K562 (cell line): Measurements from ENCODE around the gene EFHC1. TPM values are rescaled to one million over a fixed set of nuclear protein-coding genes. Genes with fewer than 3 reads are reported as not detected.

Experiments
- ATAC-seq: fragments of 200-7000 bp; cut with Tn5 transposase; 3 replicates; pipeline ENCODE4 v1.9.1; 2020; ENCODE audit warnings: moderate library complexity
- BruUV-seq: library from RNA; stranded (reverse); fragments of 400-500 nt; replicated peaks from 2 replicates; lab custom pipeline; 2021; lab: Mats Ljungman, UMichigan
- CTCF ChIA-PET: fragments of 300-600 bp; formaldehyde crosslinking; extraction: SDS; loops from one replicate; lab custom pipeline; 2021; ENCODE audit warnings: low intra/inter-chr PET ratio; lab: Yijun Ruan, JAX
- POLR2A ChIA-PET: fragments of 300-600, 350-650 bp; sonication (Branson Sonifier 250); formaldehyde crosslinking; extraction: SDS; loops from one replicate; lab custom pipeline; 2021; ENCODE audit warnings: antibody characterized with exemption, inconsistent platforms; lab: Yijun Ruan, JAX
- DNase-seq, 4 experiments: peaks; one replicate each; pipeline versions ENCODE4 v3.0.0 to v3.0.0-alpha.2; 2011 to 2018; ENCODE audit warnings: low spot score in 3 of 4, mixed read lengths in 3 of 4; ENCODE audit errors: extremely low read depth in 1 of 4
- FAIRE-seq: peaks from 2 replicates; lab custom pipeline; 2011; peaks lifted over from hg19 to GRCh38; lab: Jason Lieb, UNC
- H2AFZ ChIP-seq: 2 replicates; pipeline ENCODE4 v1.6.0; 2011; ENCODE audit warnings: low read depth, low read length, control low read depth, inconsistent platforms
- H3K27ac ChIP-seq: fragments of 200-600 bp; 3 replicates; pipeline ENCODE4 v1.8.0; 2011; ENCODE audit warnings: low read depth, mild to moderate bottlenecking, control low read depth, inconsistent platforms, low read length, moderate library complexity, mixed read lengths; ENCODE audit errors: extremely low read depth
- H3K27me3 ChIP-seq, 2 experiments: fragments of 300-600 bp in 1 of 2; 2 replicates in 1 of 2; 3 replicates in 1 of 2; pipeline versions ENCODE4 v1.6.0 to v1.8.0; 2011; ENCODE audit warnings: inconsistent platforms in 2 of 2, low read length in 2 of 2, mild to moderate bottlenecking in 1 of 2, mixed read lengths in 1 of 2, moderate library complexity in 1 of 2; ENCODE audit not compliant: control insufficient read depth in 2 of 2, insufficient read depth in 2 of 2
- H3K36me3 ChIP-seq: fragments of 300-600 bp; 3 replicates; pipeline ENCODE4 v1.8.0; 2011; ENCODE audit warnings: mild to moderate bottlenecking, low read length, inconsistent platforms; ENCODE audit not compliant: control insufficient read depth, insufficient read depth
- H3K4me1 ChIP-seq, 2 experiments: fragments of 200-600 bp in 1 of 2; replicated peaks in 1 of 2; 2 replicates in 1 of 2; 3 replicates in 1 of 2; pipeline versions ENCODE4 v1.5.1 to v1.8.0; 2011; ENCODE audit warnings: inconsistent platforms in 2 of 2, low read length in 2 of 2, mild to moderate bottlenecking in 1 of 2, mixed read lengths in 1 of 2, moderate library complexity in 1 of 2; ENCODE audit not compliant: control insufficient read depth in 2 of 2, insufficient read depth in 2 of 2
- H3K4me2 ChIP-seq: 2 replicates; pipeline ENCODE4 v1.6.1; 2011; ENCODE audit warnings: low read length, control low read depth, inconsistent platforms, mixed read lengths; ENCODE audit not compliant: insufficient read depth
- H3K4me3 ChIP-seq: fragments of 200-600 bp; sonication (generic), shearing (Covaris generic); 2 replicates; pipeline ENCODE4 v1.5.1; 2016; ENCODE audit warnings: control low read depth, inconsistent platforms
- H3K79me2 ChIP-seq: fragments of 200-600 bp; 3 replicates; pipeline ENCODE4 v1.8.0; 2011; ENCODE audit warnings: low read length, inconsistent platforms; ENCODE audit not compliant: control insufficient read depth, insufficient read depth
- H3K9ac ChIP-seq, 2 experiments: 2 replicates each; pipeline versions ENCODE4 v1.6.0 to v1.6.1; 2011; ENCODE audit warnings: low read depth in 2 of 2, low read length in 2 of 2, control low read depth in 1 of 2, inconsistent platforms in 1 of 2, mild to moderate bottlenecking in 1 of 2, mixed read lengths in 1 of 2; ENCODE audit not compliant: insufficient read depth in 1 of 2
- H3K9me1 ChIP-seq: one replicate; pipeline ENCODE4 v1.6.0; 2011; ENCODE audit warnings: inconsistent platforms, mild to moderate bottlenecking, low read length, moderate library complexity; ENCODE audit not compliant: control insufficient read depth, insufficient read depth
- H3K9me3 ChIP-seq: replicated peaks from 2 replicates; pipeline ENCODE4 v1.5.1; 2011; ENCODE audit warnings: low read depth, low read length, inconsistent platforms; ENCODE audit not compliant: control insufficient read depth, insufficient read depth
- H4K20me1 ChIP-seq: replicated peaks from 2 replicates; pipeline ENCODE4 v1.6.1; 2011; ENCODE audit warnings: low read length, inconsistent platforms, mixed read lengths; ENCODE audit not compliant: control insufficient read depth, insufficient read depth
- C11orf30 ChIP-seq: fragments of 450-650 bp; IDR thresholded peaks from 2 replicates; pipeline ENCODE4 v1.6.1; 2016; ENCODE audit warnings: low read depth, mild to moderate bottlenecking
- MAFF ChIP-seq: IDR thresholded peaks from 2 replicates; pipeline ENCODE4 v1.6.1; 2012; ENCODE audit warnings: low read length, improper control_type of control experiment
- MAFG ChIP-seq: fragments of 450-650 bp; conservative IDR thresholded peaks from 2 replicates; pipeline ENCODE4 v1.6.1; 2016; ENCODE audit warnings: missing genetic modification characterization, missing compliant biosample characterization
- MAFK ChIP-seq: IDR thresholded peaks from 2 replicates; pipeline ENCODE4 v1.6.1; 2011; ENCODE audit warnings: low read length, improper control_type of control experiment
- RBM15 ChIP-seq: fragments of 200-400 bp; formaldehyde crosslinking; IDR thresholded peaks from 2 replicates; pipeline ENCODE4 v1.6.1; 2018; ENCODE audit warnings: mild to moderate bottlenecking, low read length, moderate library complexity; ENCODE audit not compliant: insufficient read depth
- SP2 ChIP-seq: IDR thresholded peaks from 2 replicates; pipeline ENCODE4 v1.6.1; 2011; ENCODE audit warnings: mild to moderate bottlenecking, low read depth, low read length, moderate library complexity; ENCODE audit not compliant: poor library complexity, severe bottlenecking; ENCODE audit errors: extremely low read depth
- SRSF9 ChIP-seq: fragments of 200-400 bp; formaldehyde crosslinking; IDR thresholded peaks from 2 replicates; pipeline ENCODE4 v1.6.1; 2017; ENCODE audit warnings: low read depth, low read length, borderline replicate concordance
- ZNF316 ChIP-seq: fragments of 450-650 bp; IDR thresholded peaks from 2 replicates; pipeline ENCODE4 v1.6.1; 2016
- WGBS: fragments of 100-300 bp; shearing (Covaris generic); methylation state at CpG from one replicate; pipeline ENCODE4 v1.1.6; 2016; ENCODE audit warnings: low coverage, mixed read lengths; ENCODE audit not compliant: insufficient coverage; ENCODE audit errors: missing lambda C conversion rate; 5-methylcytosine and 5-hydroxymethylcytosine counted together
- in situ Hi-C: fragments of 300-500 bp; cut with MboI; formaldehyde crosslinking; loops from 4 replicates; pipeline ENCODE4 v1.15.0; 2018; ENCODE audit warnings: inconsistent platforms, mixed read lengths
- intact Hi-C: fragments of 100-400 bp; cut with micrococcal nuclease; formaldehyde crosslinking; loops from 2 replicates; pipeline ENCODE4 v1.14.2; 2022
- polyA plus RNA-seq, 8 experiments: library from polyadenylated mRNA; depleted of rRNA in 4 of 8; stranded (reverse) in 5 of 8; unstranded in 3 of 8; fragments of >200 nt; fragmentation: Nextera tagmentation in 2 of 8; fragmentation: Illumina TruSeq in 1 of 8; extraction: Ambion mirVana in 2 of 8; extraction: Trizol in 1 of 8; gene quantifications; 2 replicates each; pipeline versions ENCODE4 v1.2.1 to v1.2.3, GENCODE V29; 2011 to 2014; ENCODE audit warnings: inconsistent platforms in 1 of 8, missing spikeins in 1 of 8
- total RNA-seq, 7 experiments: library from RNA; depleted of rRNA in 6 of 7; stranded (reverse); fragments of >200 nt in 6 of 7; fragmentation: Illumina TruSeq in 2 of 7; extraction: Trizol in 2 of 7; gene quantifications; 2 replicates each; pipeline versions ENCODE4 v1.2.1 to v1.2.3, GENCODE V29; 2011 to 2021; ENCODE audit warnings: low replicate concordance in 1 of 7

Gene EFHC1
- total and polyA plus RNA-seq, 9 of the 15 experiments (the other 6 are each of a cell fraction or from before 2014, with no cell fraction given), result 9.5 to 31.0 (median 14.9) TPM

- Histone ChIP-seq H3K4me1 (peaks cover 13 to 35% of the 10 kb centered on the region in 2 experiments), H3K4me3 (no peak overlapping the region), H3K4me2 (no peak overlapping the region), H3K27me3 (no peaks in the 10 kb centered on the region), H4K20me1 (no peaks in the 10 kb centered on the region), H3K27ac (no peak overlapping the region), H3K79me2 (peaks cover 4% of the 10 kb centered on the region; the same call in 1 of the 3 replicates), H2AFZ (no peak overlapping the region), H3K9me1 (no peaks in the 10 kb centered on the region), H3K9me3 (no peaks in the 10 kb centered on the region), H3K36me3 (no peaks in the 10 kb centered on the region; the same call in 2 of the 3 replicates), H3K9ac (no peak overlapping the region)
- ATAC-seq, result no peak
- intact Hi-C loops (no loop called here), in situ Hi-C loops (no loop called here)
- no peak for FAIRE-seq
- CTCF ChIA-PET, result no interaction called here
- no peak for TF ChIP-seq SP2
- peak; percentile 62; the same call in 1 of the 2 replicates for TF ChIP-seq MAFF
- peak; percentile 77 for TF ChIP-seq ZNF316
- TF ChIP-seq C11orf30, result peak; percentile 71
- no peak for TF ChIP-seq SRSF9
- TF ChIP-seq RBM15, result no peak
- TF ChIP-seq MAFG (tag), result peak; percentile 65
- peak; percentile 35; the same call in 1 of the 2 replicates for TF ChIP-seq MAFK
- no TSS peak for BruUV-seq
- POLR2A ChIA-PET, result interaction anchor here (0.7 to 1.1 kb wide), 2 partner anchors 25 to 101 kb away, joined by 3 to 4 read pairs; no protein-coding TSS in a partner anchor
- 73% methylated on average over 6 of the region's 6 CpGs for WGBS
- DNase-seq, result no peak
Measured at GRCh38 chr6:52523378-52524142, 103.4 kb downstream of the EFHC1 start.
